A549 (cell line): ENCODE data around the gene HSD17B4.

Source experiments
- CBX8 ChIP-seq: fragments of 200-600 bp; sonication (generic); IDR thresholded peaks from 2 replicates; pipeline ENCODE4 v1.6.1; 2016
- CHD2 ChIP-seq: fragments of 150-350 bp; IDR thresholded peaks from 2 replicates; pipeline ENCODE4 v1.6.1; 2014; ENCODE audit warnings: low read length; ENCODE audit not compliant: partially characterized antibody
- EP300 ChIP-seq, 2 experiments: fragments of >200 bp; sonication (Bioruptor Twin); formaldehyde crosslinking; IDR thresholded peaks; 2 replicates in 1 of 2; 3 replicates in 1 of 2; pipeline ENCODE4 v1.6.1; 2016 to 2017
- ESRRA ChIP-seq: fragments of 150-350 bp; IDR thresholded peaks from 2 replicates; pipeline ENCODE4 v1.6.1; 2014; ENCODE audit warnings: mild to moderate bottlenecking, low read length, borderline replicate concordance
- JUNB ChIP-seq: fragments of >200 bp; sonication (Bioruptor Twin); formaldehyde crosslinking; IDR thresholded peaks from 2 replicates; pipeline ENCODE4 v1.6.1; 2016
- MYC ChIP-seq: IDR thresholded peaks from 2 replicates; pipeline ENCODE4 v1.6.1; 2012; ENCODE audit warnings: mild to moderate bottlenecking, inconsistent platforms, low read length, improper control_type of control experiment, borderline replicate concordance
- NR3C1 ChIP-seq: fragments of >200 bp; sonication (Bioruptor Twin); formaldehyde crosslinking; IDR thresholded peaks from 3 replicates; pipeline ENCODE4 v1.6.1; 2017
- POLR2A ChIP-seq: IDR thresholded peaks from 2 replicates; pipeline ENCODE4 v1.6.1; 2012; ENCODE audit warnings: mild to moderate bottlenecking, low read length
- RAD21 ChIP-seq, 2 experiments: fragments of >200 bp in 1 of 2; sonication (Bioruptor Twin) in 1 of 2; formaldehyde crosslinking in 1 of 2; IDR thresholded peaks in 1 of 2; conservative IDR thresholded peaks in 1 of 2; 2 replicates in 1 of 2; 3 replicates in 1 of 2; pipeline ENCODE4 v1.6.1; 2012 to 2018; ENCODE audit warnings: inconsistent platforms in 1 of 2
- SMC3 ChIP-seq: fragments of >200 bp; sonication (Bioruptor Twin); formaldehyde crosslinking; IDR thresholded peaks from 3 replicates; pipeline ENCODE4 v1.6.1; 2018; ENCODE audit warnings: inconsistent platforms
- ZFP36 ChIP-seq: fragments of 450-650 bp; IDR thresholded peaks from 2 replicates; pipeline ENCODE4 v1.6.1; 2014; ENCODE audit warnings: borderline replicate concordance; ENCODE audit not compliant: partially characterized antibody
- TF ChIP-seq, protein P1 (sequence below): fragments of 200-600 bp; sonication (generic); IDR thresholded peaks from 2 replicates; pipeline ENCODE4 v1.6.1; 2016; ENCODE audit warnings: antibody characterized with exemption, mild to moderate bottlenecking, moderate library complexity
- TF ChIP-seq, protein P2 (sequence below): fragments of 450-650 bp; IDR thresholded peaks from 2 replicates; pipeline ENCODE4 v1.6.1; 2014; ENCODE audit warnings: antibody characterized with exemption
- TF ChIP-seq, protein P3 (sequence below): fragments of >200 bp; sonication (Bioruptor Twin); formaldehyde crosslinking; IDR thresholded peaks from 3 replicates; pipeline ENCODE4 v1.5.1; 2016

DNA sequence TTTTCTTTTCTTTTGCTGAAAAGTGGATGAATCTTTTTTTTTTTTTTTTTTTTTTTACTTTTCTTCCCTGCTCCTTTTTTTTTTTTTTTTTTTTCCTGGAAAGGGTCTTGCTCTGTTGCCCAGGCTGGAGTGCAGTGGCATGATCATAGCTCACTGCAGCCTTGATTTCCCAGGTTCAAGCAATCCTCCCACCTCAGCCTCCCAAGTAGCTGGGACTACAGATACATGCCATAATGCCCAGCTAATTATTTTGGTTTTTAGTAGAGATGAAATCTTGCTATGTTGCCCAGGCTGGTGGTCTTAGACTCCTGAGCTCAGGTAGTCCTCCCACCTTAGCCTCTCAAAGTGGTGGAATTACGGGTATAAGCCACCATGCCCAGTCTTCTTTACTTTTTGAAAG lies 20.9 kb downstream of the HSD17B4 start:
- TF ChIP-seq POLR2A (no peak), EP300 (IDR thresholded peaks at IDR 0.05) (no peak), MYC (no peak), CBX8 (no peak), SMC3 (no peak), ZFP36 (no peak), ESRRA (no peak), NR3C1 (no peak), CHD2 (no peak), JUNB (no peak), RAD21 (conservative IDR thresholded peaks at IDR 0.05 in 1 of 2, IDR thresholded peaks at IDR 0.05 in 1 of 2) (no peak)
- TF ChIP-seq, protein P1, sequence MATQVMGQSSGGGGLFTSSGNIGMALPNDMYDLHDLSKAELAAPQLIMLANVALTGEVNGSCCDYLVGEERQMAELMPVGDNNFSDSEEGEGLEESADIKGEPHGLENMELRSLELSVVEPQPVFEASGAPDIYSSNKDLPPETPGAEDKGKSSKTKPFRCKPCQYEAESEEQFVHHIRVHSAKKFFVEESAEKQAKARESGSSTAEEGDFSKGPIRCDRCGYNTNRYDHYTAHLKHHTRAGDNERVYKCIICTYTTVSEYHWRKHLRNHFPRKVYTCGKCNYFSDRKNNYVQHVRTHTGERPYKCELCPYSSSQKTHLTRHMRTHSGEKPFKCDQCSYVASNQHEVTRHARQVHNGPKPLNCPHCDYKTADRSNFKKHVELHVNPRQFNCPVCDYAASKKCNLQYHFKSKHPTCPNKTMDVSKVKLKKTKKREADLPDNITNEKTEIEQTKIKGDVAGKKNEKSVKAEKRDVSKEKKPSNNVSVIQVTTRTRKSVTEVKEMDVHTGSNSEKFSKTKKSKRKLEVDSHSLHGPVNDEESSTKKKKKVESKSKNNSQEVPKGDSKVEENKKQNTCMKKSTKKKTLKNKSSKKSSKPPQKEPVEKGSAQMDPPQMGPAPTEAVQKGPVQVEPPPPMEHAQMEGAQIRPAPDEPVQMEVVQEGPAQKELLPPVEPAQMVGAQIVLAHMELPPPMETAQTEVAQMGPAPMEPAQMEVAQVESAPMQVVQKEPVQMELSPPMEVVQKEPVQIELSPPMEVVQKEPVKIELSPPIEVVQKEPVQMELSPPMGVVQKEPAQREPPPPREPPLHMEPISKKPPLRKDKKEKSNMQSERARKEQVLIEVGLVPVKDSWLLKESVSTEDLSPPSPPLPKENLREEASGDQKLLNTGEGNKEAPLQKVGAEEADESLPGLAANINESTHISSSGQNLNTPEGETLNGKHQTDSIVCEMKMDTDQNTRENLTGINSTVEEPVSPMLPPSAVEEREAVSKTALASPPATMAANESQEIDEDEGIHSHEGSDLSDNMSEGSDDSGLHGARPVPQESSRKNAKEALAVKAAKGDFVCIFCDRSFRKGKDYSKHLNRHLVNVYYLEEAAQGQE = no peak
- TF ChIP-seq, protein P2, sequence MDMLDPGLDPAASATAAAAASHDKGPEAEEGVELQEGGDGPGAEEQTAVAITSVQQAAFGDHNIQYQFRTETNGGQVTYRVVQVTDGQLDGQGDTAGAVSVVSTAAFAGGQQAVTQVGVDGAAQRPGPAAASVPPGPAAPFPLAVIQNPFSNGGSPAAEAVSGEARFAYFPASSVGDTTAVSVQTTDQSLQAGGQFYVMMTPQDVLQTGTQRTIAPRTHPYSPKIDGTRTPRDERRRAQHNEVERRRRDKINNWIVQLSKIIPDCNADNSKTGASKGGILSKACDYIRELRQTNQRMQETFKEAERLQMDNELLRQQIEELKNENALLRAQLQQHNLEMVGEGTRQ = no peak
- TF ChIP-seq, protein P3, sequence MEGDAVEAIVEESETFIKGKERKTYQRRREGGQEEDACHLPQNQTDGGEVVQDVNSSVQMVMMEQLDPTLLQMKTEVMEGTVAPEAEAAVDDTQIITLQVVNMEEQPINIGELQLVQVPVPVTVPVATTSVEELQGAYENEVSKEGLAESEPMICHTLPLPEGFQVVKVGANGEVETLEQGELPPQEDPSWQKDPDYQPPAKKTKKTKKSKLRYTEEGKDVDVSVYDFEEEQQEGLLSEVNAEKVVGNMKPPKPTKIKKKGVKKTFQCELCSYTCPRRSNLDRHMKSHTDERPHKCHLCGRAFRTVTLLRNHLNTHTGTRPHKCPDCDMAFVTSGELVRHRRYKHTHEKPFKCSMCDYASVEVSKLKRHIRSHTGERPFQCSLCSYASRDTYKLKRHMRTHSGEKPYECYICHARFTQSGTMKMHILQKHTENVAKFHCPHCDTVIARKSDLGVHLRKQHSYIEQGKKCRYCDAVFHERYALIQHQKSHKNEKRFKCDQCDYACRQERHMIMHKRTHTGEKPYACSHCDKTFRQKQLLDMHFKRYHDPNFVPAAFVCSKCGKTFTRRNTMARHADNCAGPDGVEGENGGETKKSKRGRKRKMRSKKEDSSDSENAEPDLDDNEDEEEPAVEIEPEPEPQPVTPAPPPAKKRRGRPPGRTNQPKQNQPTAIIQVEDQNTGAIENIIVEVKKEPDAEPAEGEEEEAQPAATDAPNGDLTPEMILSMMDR = no peak
